Calu3 (cell line): ENCODE measurements around the gene GALNTL6. TPM values are rescaled to one million over a fixed set of nuclear protein-coding genes. Genes with fewer than 3 reads are reported as not detected.

Experiments
- BruUV-seq: library from RNA; stranded (reverse); fragments of 400-500 nt; replicated peaks from 2 replicates; lab custom pipeline; 2021; lab: Mats Ljungman, UMichigan
- CTCF ChIA-PET: fragments of 300-600 bp; sonication (Branson Sonifier 250); formaldehyde crosslinking; loops from one replicate; lab custom pipeline; 2022; ENCODE audit warnings: antibody characterized with exemption; lab: Charles Lee
- DNase-seq: peaks from one replicate; pipeline ENCODE4 v3.0.0; 2022
- H3K27ac Mint-ChIP-seq: one replicate; pipeline ENCODE4 v1.8.0; 2022; ENCODE audit warnings: mixed read lengths; ENCODE audit not compliant: unreplicated experiment
- H3K27me3 Mint-ChIP-seq: one replicate; pipeline ENCODE4 v1.8.0; 2022; ENCODE audit warnings: mixed read lengths; ENCODE audit not compliant: unreplicated experiment
- H3K36me3 Mint-ChIP-seq: one replicate; pipeline ENCODE4 v1.8.0; 2022; ENCODE audit warnings: mild to moderate bottlenecking, moderate library complexity, mixed read lengths; ENCODE audit not compliant: insufficient read depth, unreplicated experiment
- H3K4me1 Mint-ChIP-seq: one replicate; pipeline ENCODE4 v1.8.0; 2022; ENCODE audit warnings: mild to moderate bottlenecking, low read depth, mixed read lengths; ENCODE audit not compliant: unreplicated experiment
- H3K4me3 Mint-ChIP-seq: one replicate; pipeline ENCODE4 v1.8.0; 2022; ENCODE audit warnings: mild to moderate bottlenecking, low read depth, moderate library complexity, mixed read lengths; ENCODE audit not compliant: unreplicated experiment
- H3K9me3 Mint-ChIP-seq: one replicate; pipeline ENCODE4 v1.8.0; 2022; ENCODE audit warnings: low read depth, mixed read lengths; ENCODE audit not compliant: unreplicated experiment
- CTCF ChIP-seq: fragments of 200-600 bp; IDR thresholded peaks from one replicate; pipeline ENCODE4 v1.8.0; 2022; ENCODE audit warnings: antibody characterized with exemption; ENCODE audit not compliant: unreplicated experiment
- intact Hi-C: fragments of 100-400 bp; cut with micrococcal nuclease; formaldehyde crosslinking; loops from one replicate; pipeline ENCODE4 v1.10.0; 2022; ENCODE audit not compliant: unreplicated experiment
- total RNA-seq: library from RNA; stranded (reverse); gene quantifications from 2 replicates; pipeline ENCODE4 v1.2.3, GENCODE V29; 2022

The GALNTL6 gene
- total RNA-seq, 1 experiment from 2014 or later, result not detected

GRCh38 chr4:171985129-171985528 is 171.9 kb downstream of the GALNTL6 start:
- DNase-seq, result no peak
- H3K4me1 Mint-ChIP-seq, result no peaks in the 10 kb centered on the region
- intact Hi-C loops, result no loop called here
- H3K27me3 Mint-ChIP-seq, result no peaks in the 10 kb centered on the region
- BruUV-seq, result no TSS peak
- no peak overlapping the region for H3K4me3 Mint-ChIP-seq
- no peaks in the 10 kb centered on the region for H3K9me3 Mint-ChIP-seq
- H3K27ac Mint-ChIP-seq, result no peak overlapping the region
- TF ChIP-seq CTCF, result no peak
- CTCF ChIA-PET, result interaction anchor here (0.7 kb wide), 1 partner anchor 134 kb away, joined by 3 read pairs; no protein-coding TSS in a partner anchor
- no peaks in the 10 kb centered on the region for H3K36me3 Mint-ChIP-seq

GRCh38 chr4:171993247-171993646 is 180.0 kb downstream of the GALNTL6 start:
- no peak overlapping the region for H3K4me3 Mint-ChIP-seq
- intact Hi-C loops, result no loop called here
- no peaks in the 10 kb centered on the region for H3K27me3 Mint-ChIP-seq
- BruUV-seq, result no TSS peak
- no peak for TF ChIP-seq CTCF
- H3K4me1 Mint-ChIP-seq, result no peaks in the 10 kb centered on the region
- H3K36me3 Mint-ChIP-seq, result no peaks in the 10 kb centered on the region
- no peak overlapping the region for H3K27ac Mint-ChIP-seq
- no peaks in the 10 kb centered on the region for H3K9me3 Mint-ChIP-seq
- CTCF ChIA-PET, result no interaction called here
- no peak for DNase-seq

GRCh38 chr4:172007889-172008288 is 194.7 kb downstream of the GALNTL6 start:
- no peak for DNase-seq
- Mint-ChIP-seq H3K27ac (no peak overlapping the region), H3K9me3 (no peaks in the 10 kb centered on the region), H3K27me3 (no peaks in the 10 kb centered on the region), H3K4me3 (no peak overlapping the region), H3K36me3 (no peaks in the 10 kb centered on the region), H3K4me1 (no peaks in the 10 kb centered on the region)
- intact Hi-C loops, result no loop called here
- BruUV-seq, result no TSS peak
- TF ChIP-seq CTCF, result no peak
- CTCF ChIA-PET, result no interaction called here

- Mint-ChIP-seq H3K27me3 (no peaks in the 10 kb centered on the region), H3K9me3 (no peaks in the 10 kb centered on the region), H3K36me3 (no peaks in the 10 kb centered on the region), H3K4me3 (no peak overlapping the region), H3K4me1 (no peaks in the 10 kb centered on the region), H3K27ac (no peak overlapping the region)
- intact Hi-C loops, result no loop called here
- CTCF ChIA-PET, result no interaction called here
- no peak for TF ChIP-seq CTCF
- DNase-seq, result no peak
- BruUV-seq, result no TSS peak
Observed at GRCh38 chr4:172009446-172010230, 196.4 kb downstream of the GALNTL6 start.
